AG09319 (cell line): Measurements from ENCODE around the gene MBD3L1.

ENCODE experiments used
- DNase-seq: peaks from one replicate; pipeline ENCODE4 v3.0.0-alpha.2; 2010; ENCODE audit warnings: low read depth; ENCODE audit errors: extremely low read depth
- CTCF ChIP-seq: IDR thresholded peaks from 2 replicates; pipeline ENCODE4 v1.5.1; 2011; ENCODE audit warnings: low read depth, mild to moderate bottlenecking, inconsistent platforms, low read length, moderate library complexity

Gene MBD3L1

GRCh38 chr19:8840708-8841107 lies 8.5 kb downstream of the MBD3L1 start:
- TF ChIP-seq CTCF, result no peak
- no peak for DNase-seq

- TF ChIP-seq CTCF, result no peak
- no peak for DNase-seq
These were observed 14.6 kb downstream of the MBD3L1 start for GRCh38 chr19:8846819-8847218.

- no peak for DNase-seq
- no peak for TF ChIP-seq CTCF
These were observed 17.1 kb downstream of the MBD3L1 start for GRCh38 chr19:8849232-8849631.

GRCh38 chr19:8850488-8850887 lies 18.3 kb downstream of the MBD3L1 start:
- DNase-seq, result no peak
- TF ChIP-seq CTCF, result no peak

- TF ChIP-seq CTCF, result no peak
These were observed 26.1 kb downstream of the MBD3L1 start for GRCh38 chr19:8858260-8858659.

GRCh38 chr19:8866344-8866743 lies 34.2 kb downstream of the MBD3L1 start:
- TF ChIP-seq CTCF, result no peak
- no peak for DNase-seq

More at GRCh38 chr19:8858260-8858659, 26.1 kb downstream of the MBD3L1 start:
- no peak for DNase-seq

- TF ChIP-seq CTCF, result no peak
- DNase-seq, result no peak
These were observed 45.9 kb downstream of the MBD3L1 start for GRCh38 chr19:8877854-8878705.
